HepG2 (cell line): ENCODE measurements around the gene RPL5. TPM values are rescaled to one million over a fixed set of nuclear protein-coding genes. Genes with fewer than 3 reads are reported as not detected.

Experiments
- ATAC-seq: fragments of 200-7000 bp; cut with Tn5 transposase; 3 replicates; pipeline ENCODE4 v1.9.1; 2020; ENCODE audit warnings: mild to moderate bottlenecking, moderate library complexity
- BruUV-seq: library from RNA; stranded (reverse); fragments of 400-500 nt; replicated peaks from 2 replicates; lab custom pipeline; 2021; lab: Mats Ljungman, UMichigan
- CTCF ChIA-PET: fragments of 300-600 bp; formaldehyde crosslinking; extraction: SDS; loops from one replicate; lab custom pipeline; 2021; ENCODE audit warnings: low total read pairs, inconsistent platforms, low intra/inter-chr PET ratio; lab: Yijun Ruan, JAX
- POLR2A ChIA-PET: fragments of 350-600 bp; sonication (Branson Sonifier 250); formaldehyde crosslinking; loops from one replicate; lab custom pipeline; 2020; ENCODE audit warnings: antibody characterized with exemption, inconsistent platforms; lab: Yijun Ruan, JAX
- DNase-seq: peaks from one replicate; pipeline ENCODE4 v3.0.0-alpha.2; 2015; ENCODE audit warnings: low spot score
- FAIRE-seq: peaks from 3 replicates; lab custom pipeline; 2011; peaks lifted over from hg19 to GRCh38; lab: Jason Lieb, UNC
- H2AFZ ChIP-seq: one replicate; pipeline ENCODE4 v1.6.1; 2011; ENCODE audit warnings: low read length, inconsistent platforms
- H3K27ac ChIP-seq: fragments of 300-600 bp; 3 replicates; pipeline ENCODE4 v1.8.0; 2011; ENCODE audit warnings: mixed run types, mild to moderate bottlenecking, mixed read lengths, low read length, inconsistent platforms; ENCODE audit not compliant: insufficient read depth; ENCODE audit errors: extremely low read length
- H3K27me3 ChIP-seq, 2 experiments: fragments of 200-600 bp in 1 of 2; 2 replicates in 1 of 2; 3 replicates in 1 of 2; pipeline versions ENCODE4 v1.6.0 to v1.8.0; 2011; ENCODE audit warnings: low read length in 2 of 2, mild to moderate bottlenecking in 2 of 2, moderate library complexity in 2 of 2, inconsistent platforms in 1 of 2; ENCODE audit not compliant: insufficient read depth in 2 of 2, control insufficient read depth in 1 of 2
- H3K36me3 ChIP-seq, 2 experiments: fragments of 200-600 bp in 1 of 2; replicated peaks in 1 of 2; 2 replicates in 1 of 2; 3 replicates in 1 of 2; pipeline versions ENCODE4 v1.5.1 to v1.8.0; 2011; ENCODE audit warnings: low read length in 2 of 2, inconsistent platforms in 1 of 2; ENCODE audit not compliant: insufficient read depth in 2 of 2, control insufficient read depth in 1 of 2
- H3K4me1 ChIP-seq: 2 replicates; pipeline ENCODE4 v1.5.1; 2012; ENCODE audit warnings: low read length, inconsistent platforms; ENCODE audit not compliant: insufficient read depth
- H3K4me2 ChIP-seq: 2 replicates; pipeline ENCODE4 v1.6.0; 2011; ENCODE audit warnings: low read depth, low read length, inconsistent platforms
- H3K4me3 ChIP-seq, 3 experiments: fragments of 200-600 bp in 1 of 3; sonication (generic), shearing (Covaris generic) in 1 of 3; replicated peaks in 1 of 3; 2 replicates each; pipeline ENCODE4 v1.5.1; 2011 to 2016; ENCODE audit warnings: low read length in 3 of 3, inconsistent platforms in 2 of 3, low read depth in 2 of 3, mild to moderate bottlenecking in 2 of 3, control low read depth in 1 of 3, mixed read lengths in 1 of 3; ENCODE audit not compliant: insufficient read depth in 1 of 3
- H3K79me2 ChIP-seq: one replicate; pipeline ENCODE4 v1.6.1; 2011; ENCODE audit warnings: low read length, inconsistent platforms; ENCODE audit not compliant: insufficient read depth
- H3K9ac ChIP-seq: 2 replicates; pipeline ENCODE4 v1.6.0; 2011; ENCODE audit warnings: mild to moderate bottlenecking, low read depth, low read length, inconsistent platforms; ENCODE audit not compliant: insufficient read depth
- H3K9me3 ChIP-seq: 2 replicates; pipeline ENCODE4 v1.5.1; 2012; ENCODE audit warnings: mild to moderate bottlenecking, low read length
- H4K20me1 ChIP-seq: 2 replicates; pipeline ENCODE4 v1.6.0; 2011; ENCODE audit warnings: inconsistent platforms, mild to moderate bottlenecking, low read length, moderate library complexity; ENCODE audit not compliant: insufficient read depth
- CBX5 ChIP-seq: sonication (generic); formaldehyde crosslinking; IDR thresholded peaks from 2 replicates; pipeline ENCODE4 v1.4.0; 2020; ENCODE audit warnings: missing genetic modification reagents, borderline replicate concordance
- DRAP1 ChIP-seq: IDR thresholded peaks from 2 replicates; pipeline ENCODE4 v1.6.1; 2016; ENCODE audit warnings: missing genetic modification reagents, missing compliant biosample characterization
- MAFK ChIP-seq, 2 experiments: IDR thresholded peaks in 1 of 2; conservative IDR thresholded peaks in 1 of 2; 2 replicates each; pipeline ENCODE4 v1.6.1; 2011; ENCODE audit warnings: improper control_type of control experiment in 2 of 2, low read length in 2 of 2
- RFX1 ChIP-seq: fragments of 450-650 bp; IDR thresholded peaks from 2 replicates; pipeline ENCODE4 v1.6.1; 2017
- SALL2 ChIP-seq: sonication (generic); formaldehyde crosslinking; IDR thresholded peaks from 2 replicates; pipeline ENCODE4 v1.8.1; 2023; ENCODE audit warnings: mild to moderate bottlenecking, missing genetic modification reagents, inconsistent platforms
- ZBTB33 ChIP-seq: sonication (generic); formaldehyde crosslinking; IDR thresholded peaks from 2 replicates; pipeline ENCODE4 v1.4.0; 2020; ENCODE audit warnings: missing genetic modification reagents
- ZFP90 ChIP-seq: sonication (generic); formaldehyde crosslinking; IDR thresholded peaks from 2 replicates; pipeline ENCODE4 v1.8.0; 2022; ENCODE audit warnings: missing genetic modification reagents, mild to moderate bottlenecking, inconsistent platforms, borderline replicate concordance
- ZNF512B ChIP-seq: sonication (generic); formaldehyde crosslinking; IDR thresholded peaks from 2 replicates; pipeline ENCODE4 v1.5.1; 2020; ENCODE audit warnings: missing genetic modification reagents, mild to moderate bottlenecking, borderline replicate concordance
- ZNF740 ChIP-seq: sonication (generic); formaldehyde crosslinking; IDR thresholded peaks from 2 replicates; pipeline ENCODE4 v1.4.0; 2020; ENCODE audit warnings: missing genetic modification reagents
- WGBS: methylation state at CpG from one replicate; pipeline ENCODE4 v1.1.6; 2017; ENCODE audit warnings: low lambda C conversion rate; 5-methylcytosine and 5-hydroxymethylcytosine counted together
- in situ Hi-C: cut with HindIII; loops from 2 replicates; pipeline ENCODE4 v1.10.0; 2017; ENCODE audit warnings: low pct_unique_long_range_greater_than_20kb; ENCODE audit not compliant: extremely low pct_ligation_motif_present
- intact Hi-C: fragments of 100-400 bp; cut with micrococcal nuclease; formaldehyde crosslinking; loops from one replicate; pipeline ENCODE4 v1.10.0; 2022; ENCODE audit not compliant: unreplicated experiment
- polyA plus RNA-seq, 8 experiments: library from polyadenylated mRNA; depleted of rRNA in 3 of 8; stranded (reverse) in 7 of 8; unstranded in 1 of 8; fragments of >200 nt; fragmentation: Illumina TruSeq in 4 of 8; extraction: Trizol in 4 of 8; gene quantifications; 2 replicates each; pipeline versions ENCODE4 v1.2.1 to v1.2.3, GENCODE V29; 2011 to 2016; ENCODE audit warnings: low read depth in 4 of 8, missing spikeins in 1 of 8, mixed read lengths in 1 of 8; ENCODE audit not compliant: insufficient read depth in 1 of 8
- total RNA-seq, 5 experiments: library from RNA; depleted of rRNA; stranded (reverse); fragments of >200 nt; fragmentation: Illumina TruSeq; extraction: Trizol; gene quantifications; 2 replicates each; pipeline ENCODE4 v1.2.3, GENCODE V29; 2016; ENCODE audit warnings: low read depth in 1 of 5

The RPL5 gene
- total and polyA plus RNA-seq, 2 of the 13 experiments (the other 11 are each of a cell fraction or from before 2014, with no cell fraction given) = 2,304 to 2,520 TPM

GRCh38 chr1:92877081-92877711 lies 45.4 kb downstream of the RPL5 start:
- Histone ChIP-seq H3K9me3 (no peaks in the 10 kb centered on the region), H3K36me3 (no peaks in the 10 kb centered on the region), H3K4me1 (no peaks in the 10 kb centered on the region), H3K9ac (no peak overlapping the region), H3K79me2 (no peaks in the 10 kb centered on the region), H3K27me3 (no peaks in the 10 kb centered on the region), H4K20me1 (no peaks in the 10 kb centered on the region), H3K4me3 (no peak overlapping the region), H2AFZ (no peak overlapping the region), H3K4me2 (no peak overlapping the region), H3K27ac (no peak overlapping the region)
- intact Hi-C loops = no loop called here
- 94% methylated on average over 4 of the region's 4 CpGs for WGBS
- BruUV-seq = no TSS peak
- no peak for TF ChIP-seq CBX5
- TF ChIP-seq SALL2 (CRISPR knock-in tag) = no peak
- ChIA-PET POLR2A (no interaction called here), CTCF (no interaction called here)
- in situ Hi-C loops = no loop called here
- ATAC-seq (no peak), DNase-seq (no peak), FAIRE-seq (no peak)

- no peaks in the 10 kb centered on the region for H4K20me1 ChIP-seq
- intact Hi-C loops = no loop called here
- no TSS peak for BruUV-seq
- no peaks in the 10 kb centered on the region for H3K4me1 ChIP-seq
- in situ Hi-C loops = no loop called here
- H2AFZ ChIP-seq = no peak overlapping the region
- H3K9ac ChIP-seq = no peak overlapping the region
- ATAC-seq (no peak), FAIRE-seq (no peak), DNase-seq (no peak)
- POLR2A ChIA-PET = no interaction called here
- no peaks in the 10 kb centered on the region for H3K27me3 ChIP-seq
- H3K4me3 ChIP-seq = no peak overlapping the region
- no peak overlapping the region for H3K27ac ChIP-seq
- CTCF ChIA-PET = no interaction called here
- peaks cover 1% of the 10 kb centered on the region for H3K79me2 ChIP-seq
- H3K9me3 ChIP-seq = no peaks in the 10 kb centered on the region
- no peaks in the 10 kb centered on the region for H3K36me3 ChIP-seq
- H3K4me2 ChIP-seq = no peak overlapping the region
- WGBS = 94% methylated on average over 4 of the region's 4 CpGs
- TF ChIP-seq ZBTB33 (no peak), RFX1 (no peak), DRAP1 (CRISPR knock-in tag) (no peak), ZNF740 (CRISPR knock-in tag) (no peak), ZNF512B (CRISPR knock-in tag) (no peak), MAFK (conservative IDR thresholded peaks at IDR 0.05 in 1 of 2, IDR thresholded peaks at IDR 0.05 in 1 of 2; ENCODE audit: low read length in 2 of 2) (no peak), ZFP90 (CRISPR knock-in tag) (no peak)
Observed at GRCh38 chr1:92877792-92878191, 46.0 kb downstream of the RPL5 start.
